Stimulated activated CD4-positive, alpha-beta T cell treated with anti-CD3 and anti-CD28 coated beads, Interleukin-4, amount 100 ng/mL, for 1 hour (primary cell): ENCODE results near the gene USP16.

Experiments used
- DNase-seq: peaks from one replicate; pipeline ENCODE4 v3.0.0-alpha.2; 2020

USP16 gene

DNA sequence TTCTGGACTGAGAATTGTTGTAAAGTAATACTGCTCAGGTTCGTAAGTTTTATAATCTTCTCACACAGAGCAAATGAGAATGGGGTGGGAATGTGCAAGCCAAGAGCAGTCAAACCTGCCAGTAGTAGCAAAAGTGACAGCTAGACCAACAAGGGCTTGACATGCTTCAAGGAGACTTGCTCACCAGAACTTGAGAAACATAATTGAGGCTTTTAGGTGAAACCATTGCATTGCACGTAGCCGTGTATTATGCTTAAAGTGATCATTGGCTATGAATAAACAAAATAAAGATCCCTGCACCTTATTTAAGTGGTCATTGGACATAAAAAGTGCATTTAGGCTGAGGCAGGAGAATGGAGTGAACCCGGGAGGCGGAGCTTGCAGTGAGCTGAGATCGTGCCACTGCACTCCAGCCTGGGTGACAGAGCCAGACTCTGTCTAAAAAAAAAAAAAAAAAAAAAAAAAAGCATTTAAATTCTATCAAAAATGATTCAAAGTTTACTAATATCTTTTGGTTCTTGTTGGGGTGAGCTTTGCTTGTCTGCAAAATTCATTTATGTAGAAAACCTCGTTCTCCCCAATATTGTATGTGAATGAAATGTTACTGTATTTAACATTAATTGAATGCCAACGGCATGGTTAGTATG is 60.8 kb downstream of the USP16 start:
- no peak for DNase-seq

DNA sequence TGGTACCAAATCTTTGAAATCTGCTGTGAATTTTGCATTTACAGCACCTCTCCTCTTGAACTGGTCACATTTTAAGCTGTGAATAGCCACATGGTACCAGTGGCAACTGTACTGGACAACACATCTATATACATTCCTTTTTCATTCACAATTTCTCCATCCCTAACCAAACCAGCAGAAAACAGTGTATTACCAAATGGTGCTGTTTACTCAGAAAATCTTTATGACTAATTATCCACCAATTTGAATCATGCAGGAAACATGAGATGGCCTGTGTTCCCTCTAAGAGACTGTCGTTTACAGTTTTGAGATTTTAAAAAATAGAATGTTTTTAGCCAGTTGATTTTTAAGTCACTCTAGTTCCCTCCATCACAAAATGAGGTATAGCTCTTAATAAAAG is 66.6 kb downstream of the USP16 start:
- no peak for DNase-seq

DNA sequence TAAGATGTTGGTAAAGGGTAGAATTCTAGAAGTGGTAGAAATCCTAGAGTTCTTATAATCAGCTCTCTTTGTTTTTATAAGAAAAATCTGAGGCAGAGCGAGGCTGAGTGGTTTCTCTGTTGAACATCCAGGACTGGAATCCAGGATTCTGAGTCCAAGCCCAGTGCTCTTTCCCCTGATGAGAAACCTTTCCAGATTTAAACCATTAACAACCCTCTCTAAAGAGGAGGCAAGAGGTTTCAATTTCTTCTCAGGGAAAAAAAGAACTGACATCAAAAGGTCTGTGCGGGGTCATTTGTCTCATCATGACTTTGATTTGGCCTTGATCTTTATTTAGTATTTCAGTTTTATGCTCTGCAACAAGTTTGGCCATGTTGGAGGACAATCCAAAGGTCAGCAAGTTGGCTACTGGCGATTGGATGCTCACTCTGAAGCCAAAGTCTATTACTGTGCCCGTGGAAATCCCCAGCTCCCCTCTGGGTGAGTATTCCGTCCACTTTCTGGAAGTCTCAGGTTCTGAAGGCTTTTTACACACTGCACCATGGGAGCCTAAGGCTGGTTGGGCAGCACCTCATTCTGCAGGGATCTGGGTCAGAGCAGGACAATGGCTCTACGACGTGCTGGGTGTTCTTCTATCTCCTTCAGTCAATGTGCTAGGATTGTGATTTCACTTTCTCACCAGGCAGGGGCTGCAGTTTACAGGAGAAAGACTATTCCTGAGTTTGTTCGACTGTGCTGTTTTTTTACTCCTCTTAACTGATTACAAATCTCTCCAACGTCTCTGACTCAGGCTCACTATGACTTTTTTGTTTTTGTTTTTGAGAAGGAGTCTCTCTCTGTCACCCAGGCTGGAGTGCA is 67.9 kb downstream of the USP16 start:
- DNase-seq = no peak

DNA sequence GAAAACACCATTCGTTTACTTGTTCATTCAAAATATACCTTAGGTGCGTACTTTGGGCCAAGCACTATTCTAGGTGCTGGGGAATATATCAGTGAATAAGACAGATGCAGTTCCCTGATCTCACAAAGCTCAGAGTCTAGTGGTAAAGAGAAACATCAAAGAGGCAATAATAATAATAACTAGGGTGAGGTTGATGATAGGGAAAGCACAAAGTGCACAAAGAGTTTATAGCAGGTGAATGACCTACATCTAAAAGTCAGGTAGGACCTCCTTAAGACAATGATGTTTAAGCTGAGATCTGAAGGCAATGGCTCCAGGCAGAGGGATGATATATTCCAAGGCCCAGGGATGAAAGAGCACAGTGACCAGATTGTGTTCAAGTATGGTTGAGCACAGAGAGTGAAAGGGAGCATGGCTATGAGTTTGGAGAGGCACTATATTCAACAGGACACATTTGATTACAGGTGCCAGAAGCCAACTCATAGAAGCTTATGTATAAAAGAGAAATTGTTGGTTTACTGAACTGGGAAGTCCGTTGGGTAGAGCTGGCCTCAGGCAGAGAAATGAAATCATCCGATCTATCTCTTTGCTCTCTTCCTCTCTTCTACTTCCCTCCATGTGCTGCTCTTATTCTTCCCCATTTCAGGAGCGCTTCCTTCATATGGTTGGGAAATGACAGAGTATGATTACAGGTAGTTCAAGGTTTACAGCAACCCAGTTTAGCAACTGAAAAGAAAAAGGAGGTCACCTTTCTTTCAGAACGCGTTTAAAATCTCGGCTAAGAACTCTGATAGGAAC is 71.9 kb downstream of the USP16 start:
- DNase-seq = no peak

DNA sequence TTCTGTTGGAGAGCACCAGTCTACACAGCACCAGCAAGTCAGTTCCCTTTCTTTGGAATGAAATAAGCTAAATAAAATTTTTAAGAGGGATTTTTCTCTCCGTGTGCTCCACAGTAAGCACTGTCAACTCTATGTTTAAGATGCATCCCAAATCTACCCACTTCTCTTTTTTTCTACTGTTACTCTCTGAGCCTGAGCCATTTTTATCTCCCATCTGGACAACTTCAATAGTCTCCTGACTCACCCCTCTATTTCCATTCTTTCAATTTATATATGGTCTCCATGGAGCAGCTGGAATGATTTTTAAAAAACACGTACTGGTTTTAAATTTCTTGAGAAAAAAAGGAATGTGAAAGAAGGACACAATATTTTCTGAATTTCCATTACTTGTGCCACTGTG is 73.7 kb downstream of the USP16 start:
- DNase-seq = no peak

DNA sequence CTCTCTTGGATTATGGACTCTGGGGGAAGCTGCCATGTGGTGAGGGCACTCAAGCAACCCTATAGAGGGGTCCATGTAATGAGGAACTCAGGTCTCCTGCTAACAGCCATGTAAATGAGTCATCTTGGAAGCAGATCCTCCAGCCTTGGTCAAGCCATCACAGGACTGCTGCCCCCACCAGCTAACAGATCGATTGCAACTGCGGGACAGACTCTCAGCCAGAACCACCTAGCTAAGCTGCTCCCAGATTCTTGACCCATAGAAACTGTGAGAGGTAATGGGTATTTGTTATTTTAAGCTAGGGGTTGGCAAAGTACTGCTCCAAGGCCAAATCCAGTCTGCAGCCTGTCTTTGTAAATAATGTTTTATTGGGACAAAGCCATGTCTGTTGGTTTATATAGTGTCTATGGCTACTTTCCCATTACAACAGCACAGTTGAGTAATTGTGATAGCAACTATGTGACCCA is 78.4 kb downstream of the USP16 start:
- DNase-seq = no peak
